ENCODE data around the gene FAM120A.

FAM120A gene

GRCh38 chr9:93479726-93480125, 28.2 kb downstream of the FAM120A start:
- no peaks in the 10 kb centered on the region for H3K9me3 ChIP-seq (ENCODE audit: control insufficient read depth, low read length)
- no peaks in the 10 kb centered on the region for H3K27me3 ChIP-seq (replicated peaks; ENCODE audit: control insufficient read depth, insufficient read depth, low read length, poor library complexity, severe bottlenecking)
- H3K27ac ChIP-seq (ENCODE audit: insufficient read depth, low read length, poor library complexity, severe bottlenecking), result no peak overlapping the region
- DNase-seq, result no peak
- peaks cover 8% of the 10 kb centered on the region for H3K36me3 ChIP-seq (ENCODE audit: control insufficient read depth, insufficient read depth, low read length)
- H3K4me1 ChIP-seq (ENCODE audit: control insufficient read depth, insufficient read depth, low read length, poor library complexity, severe bottlenecking), result no peaks in the 10 kb centered on the region
- H3K4me3 ChIP-seq (ENCODE audit: insufficient read depth, low read depth, low read length, poor library complexity, severe bottlenecking), result no peak overlapping the region

- no peak overlapping the region for H3K27ac ChIP-seq (ENCODE audit: insufficient read depth, low read length, poor library complexity, severe bottlenecking)
Observed at GRCh38 chr9:93480262-93480661, 28.8 kb downstream of the FAM120A start.

GRCh38 chr9:93480728-93481324, 29.3 kb downstream of the FAM120A start:
- Histone ChIP-seq H3K4me3 (ENCODE audit: insufficient read depth, low read depth, low read length, poor library complexity, severe bottlenecking) (no peak overlapping the region), H3K4me1 (ENCODE audit: control insufficient read depth, insufficient read depth, low read length, poor library complexity, severe bottlenecking) (no peaks in the 10 kb centered on the region), H3K9me3 (ENCODE audit: control insufficient read depth, low read length) (no peaks in the 10 kb centered on the region), H3K27ac (ENCODE audit: insufficient read depth, low read length, poor library complexity, severe bottlenecking) (no peak overlapping the region), H3K27me3 (replicated peaks; ENCODE audit: control insufficient read depth, insufficient read depth, low read length, poor library complexity, severe bottlenecking) (no peaks in the 10 kb centered on the region), H3K36me3 (ENCODE audit: control insufficient read depth, insufficient read depth, low read length) (peaks cover 13% of the 10 kb centered on the region)
- DNase-seq, result no peak

More at GRCh38 chr9:93480262-93480661, 28.8 kb downstream of the FAM120A start:
- Histone ChIP-seq H3K9me3 (ENCODE audit: control insufficient read depth, low read length) (no peaks in the 10 kb centered on the region), H3K4me1 (ENCODE audit: control insufficient read depth, insufficient read depth, low read length, poor library complexity, severe bottlenecking) (no peaks in the 10 kb centered on the region), H3K4me3 (ENCODE audit: insufficient read depth, low read depth, low read length, poor library complexity, severe bottlenecking) (no peak overlapping the region), H3K36me3 (ENCODE audit: control insufficient read depth, insufficient read depth, low read length) (peaks cover 8% of the 10 kb centered on the region), H3K27me3 (replicated peaks; ENCODE audit: control insufficient read depth, insufficient read depth, low read length, poor library complexity, severe bottlenecking) (no peaks in the 10 kb centered on the region)
- DNase-seq, result no peak

GRCh38 chr9:93483497-93483896, 32.0 kb downstream of the FAM120A start:
- H3K4me3 ChIP-seq (ENCODE audit: insufficient read depth, low read depth, low read length, poor library complexity, severe bottlenecking), result no peak overlapping the region
- H3K27me3 ChIP-seq (replicated peaks; ENCODE audit: control insufficient read depth, insufficient read depth, low read length, poor library complexity, severe bottlenecking), result no peaks in the 10 kb centered on the region
- no peaks in the 10 kb centered on the region for H3K9me3 ChIP-seq (ENCODE audit: control insufficient read depth, low read length)
- H3K36me3 ChIP-seq (ENCODE audit: control insufficient read depth, insufficient read depth, low read length), result peaks cover 21% of the 10 kb centered on the region
- no peak for DNase-seq
- no peaks in the 10 kb centered on the region for H3K4me1 ChIP-seq (ENCODE audit: control insufficient read depth, insufficient read depth, low read length, poor library complexity, severe bottlenecking)
- no peak overlapping the region for H3K27ac ChIP-seq (ENCODE audit: insufficient read depth, low read length, poor library complexity, severe bottlenecking)

- Histone ChIP-seq H3K9me3 (ENCODE audit: control insufficient read depth, low read length) (no peaks in the 10 kb centered on the region), H3K4me1 (ENCODE audit: control insufficient read depth, insufficient read depth, low read length, poor library complexity, severe bottlenecking) (no peaks in the 10 kb centered on the region), H3K27ac (ENCODE audit: insufficient read depth, low read length, poor library complexity, severe bottlenecking) (no peak overlapping the region), H3K27me3 (replicated peaks; ENCODE audit: control insufficient read depth, insufficient read depth, low read length, poor library complexity, severe bottlenecking) (no peaks in the 10 kb centered on the region), H3K36me3 (ENCODE audit: control insufficient read depth, insufficient read depth, low read length) (peaks cover 14% of the 10 kb centered on the region), H3K4me3 (ENCODE audit: insufficient read depth, low read depth, low read length, poor library complexity, severe bottlenecking) (no peak overlapping the region)
- no peak for DNase-seq
Observed at GRCh38 chr9:93486268-93486667, 34.8 kb downstream of the FAM120A start.

- Histone ChIP-seq H3K27me3 (replicated peaks; ENCODE audit: control insufficient read depth, insufficient read depth, low read length, poor library complexity, severe bottlenecking) (no peaks in the 10 kb centered on the region), H3K9me3 (ENCODE audit: control insufficient read depth, low read length) (no peaks in the 10 kb centered on the region), H3K4me1 (ENCODE audit: control insufficient read depth, insufficient read depth, low read length, poor library complexity, severe bottlenecking) (no peaks in the 10 kb centered on the region), H3K27ac (ENCODE audit: insufficient read depth, low read length, poor library complexity, severe bottlenecking) (no peak overlapping the region), H3K36me3 (ENCODE audit: control insufficient read depth, insufficient read depth, low read length) (peaks cover 14% of the 10 kb centered on the region), H3K4me3 (ENCODE audit: insufficient read depth, low read depth, low read length, poor library complexity, severe bottlenecking) (no peak overlapping the region)
- DNase-seq, result no peak
Observed at GRCh38 chr9:93488244-93488643, 36.8 kb downstream of the FAM120A start.

GRCh38 chr9:93491593-93492232, 40.2 kb downstream of the FAM120A start:
- no peak overlapping the region for H3K27ac ChIP-seq (ENCODE audit: insufficient read depth, low read length, poor library complexity, severe bottlenecking)
- no peak for DNase-seq
- H3K27me3 ChIP-seq (replicated peaks; ENCODE audit: control insufficient read depth, insufficient read depth, low read length, poor library complexity, severe bottlenecking), result no peaks in the 10 kb centered on the region
- H3K4me3 ChIP-seq (ENCODE audit: insufficient read depth, low read depth, low read length, poor library complexity, severe bottlenecking), result no peak overlapping the region
- peaks cover 23% of the 10 kb centered on the region for H3K36me3 ChIP-seq (ENCODE audit: control insufficient read depth, insufficient read depth, low read length)
- no peaks in the 10 kb centered on the region for H3K9me3 ChIP-seq (ENCODE audit: control insufficient read depth, low read length)
- H3K4me1 ChIP-seq (ENCODE audit: control insufficient read depth, insufficient read depth, low read length, poor library complexity, severe bottlenecking), result no peaks in the 10 kb centered on the region

GRCh38 chr9:93492327-93492726, 40.8 kb downstream of the FAM120A start:
- no peaks in the 10 kb centered on the region for H3K4me1 ChIP-seq (ENCODE audit: control insufficient read depth, insufficient read depth, low read length, poor library complexity, severe bottlenecking)
- H3K36me3 ChIP-seq (ENCODE audit: control insufficient read depth, insufficient read depth, low read length), result peaks cover 24% of the 10 kb centered on the region
- no peak overlapping the region for H3K4me3 ChIP-seq (ENCODE audit: insufficient read depth, low read depth, low read length, poor library complexity, severe bottlenecking)
- H3K27me3 ChIP-seq (replicated peaks; ENCODE audit: control insufficient read depth, insufficient read depth, low read length, poor library complexity, severe bottlenecking), result no peaks in the 10 kb centered on the region
- no peaks in the 10 kb centered on the region for H3K9me3 ChIP-seq (ENCODE audit: control insufficient read depth, low read length)
- DNase-seq, result no peak
- H3K27ac ChIP-seq (ENCODE audit: insufficient read depth, low read length, poor library complexity, severe bottlenecking), result no peak overlapping the region

- Histone ChIP-seq H3K4me3 (ENCODE audit: insufficient read depth, low read depth, low read length, poor library complexity, severe bottlenecking) (no peak overlapping the region), H3K27me3 (replicated peaks; ENCODE audit: control insufficient read depth, insufficient read depth, low read length, poor library complexity, severe bottlenecking) (no peaks in the 10 kb centered on the region), H3K9me3 (ENCODE audit: control insufficient read depth, low read length) (no peaks in the 10 kb centered on the region), H3K27ac (ENCODE audit: insufficient read depth, low read length, poor library complexity, severe bottlenecking) (no peak overlapping the region), H3K4me1 (ENCODE audit: control insufficient read depth, insufficient read depth, low read length, poor library complexity, severe bottlenecking) (no peaks in the 10 kb centered on the region), H3K36me3 (ENCODE audit: control insufficient read depth, insufficient read depth, low read length) (peaks cover 32% of the 10 kb centered on the region)
- DNase-seq, result no peak
Observed at GRCh38 chr9:93493949-93494348, 42.5 kb downstream of the FAM120A start.

GRCh38 chr9:93496285-93496684, 44.8 kb downstream of the FAM120A start:
- H3K27ac ChIP-seq (ENCODE audit: insufficient read depth, low read length, poor library complexity, severe bottlenecking), result no peak overlapping the region
- no peaks in the 10 kb centered on the region for H3K9me3 ChIP-seq (ENCODE audit: control insufficient read depth, low read length)
- peaks cover 10% of the 10 kb centered on the region for H3K4me1 ChIP-seq (ENCODE audit: control insufficient read depth, insufficient read depth, low read length, poor library complexity, severe bottlenecking)
- H3K4me3 ChIP-seq (ENCODE audit: insufficient read depth, low read depth, low read length, poor library complexity, severe bottlenecking), result no peak overlapping the region
- no peaks in the 10 kb centered on the region for H3K27me3 ChIP-seq (replicated peaks; ENCODE audit: control insufficient read depth, insufficient read depth, low read length, poor library complexity, severe bottlenecking)
- no peak for DNase-seq
- H3K36me3 ChIP-seq (ENCODE audit: control insufficient read depth, insufficient read depth, low read length), result peaks cover 33% of the 10 kb centered on the region
